ENCODE results near the gene WDR4. TPM values are rescaled to one million over a fixed set of nuclear protein-coding genes. Genes with fewer than 3 reads are reported as not detected.

WDR4 gene
- total and polyA plus RNA-seq, 2 experiments from 2014 or later = 22.5 to 50.2 TPM

DNA sequence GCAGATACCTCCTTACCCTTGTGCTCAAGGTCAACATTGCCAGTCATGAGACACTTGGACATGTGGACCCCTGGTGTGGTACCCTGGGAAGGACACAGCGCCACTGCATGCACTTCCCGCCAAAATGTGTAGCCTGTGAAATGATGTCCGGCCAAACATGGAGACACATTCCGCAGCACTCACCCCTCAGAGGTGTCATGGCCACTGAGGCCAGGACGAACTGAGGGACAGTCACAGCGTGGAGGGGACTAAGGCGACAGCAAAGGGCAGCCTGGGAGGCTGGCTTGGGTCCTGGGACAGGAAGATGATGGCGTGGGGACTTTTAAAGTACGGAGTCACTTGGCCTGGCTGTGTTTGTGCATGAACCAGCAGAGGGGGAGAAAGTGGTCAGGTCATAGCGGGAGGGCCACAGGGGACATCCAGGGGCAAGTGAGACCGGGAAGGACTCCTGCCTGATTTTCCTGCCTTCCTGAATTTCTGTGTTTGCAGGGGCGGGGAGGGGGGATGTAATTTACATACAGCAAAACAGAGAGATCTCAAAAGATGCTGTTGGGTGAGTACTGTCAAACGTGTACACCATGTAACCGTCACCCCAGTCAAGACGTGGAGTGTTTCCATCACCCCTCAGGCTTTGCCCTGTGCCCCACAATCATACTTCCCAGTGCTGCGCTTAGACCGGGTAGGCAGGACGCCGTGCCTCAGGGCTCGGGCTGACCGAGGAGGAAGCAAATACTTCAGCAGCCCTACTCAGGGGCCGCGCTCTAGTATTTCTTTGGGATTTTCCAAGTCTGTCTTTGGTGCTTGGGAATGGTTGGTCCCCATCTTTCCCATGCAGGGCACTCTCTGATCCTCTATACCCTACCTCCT, 45.2 kb downstream of the WDR4 start:
- H3K4me3 ChIP-seq = no peak overlapping the region
- H3K4me2 ChIP-seq = no peak overlapping the region
- no peak overlapping the region for H3K27ac ChIP-seq (ENCODE audit: low read depth)
- peaks cover 61% of the 10 kb centered on the region for H3K27me3 Mint-ChIP-seq (ENCODE audit: insufficient read depth, low read depth, poor library complexity)
- no peak for DNase-seq (ENCODE audit: low spot score)
- no peaks in the 10 kb centered on the region for H3K36me3 ChIP-seq (ENCODE audit: insufficient read depth)
- H3K9me3 Mint-ChIP-seq = peaks cover 13% of the 10 kb centered on the region; the same call in 2 of the 3 replicates
- H3K27ac Mint-ChIP-seq = no peak overlapping the region
- H3K27me3 ChIP-seq (ENCODE audit: insufficient read depth) = peaks cover 14% of the 10 kb centered on the region
- ATAC-seq = no peak
- H3K4me3 Mint-ChIP-seq = no peak overlapping the region; the same call in 2 of the 3 replicates
- H3K4me1 ChIP-seq (ENCODE audit: insufficient read depth) = peaks cover 4% of the 10 kb centered on the region
- H4K20me1 ChIP-seq (replicated peaks; ENCODE audit: insufficient read depth) = peaks cover 3% of the 10 kb centered on the region
- peaks cover 47% of the 10 kb centered on the region for H3F3A ChIP-seq (replicated peaks; ENCODE audit: low read depth)
- no peak; the same call in 1 of the 2 replicates for TF ChIP-seq POLR2AphosphoS5 (IDR thresholded peaks at IDR 0.05; ENCODE audit: low read depth)
- TF ChIP-seq JUNB (IDR thresholded peaks at IDR 0.05; ENCODE audit: unreplicated experiment) = no peak
- TF ChIP-seq ZNF462 (CRISPR knock-in tag; IDR thresholded peaks at IDR 0.05) = no peak
- no peak for TF ChIP-seq CTCF (conservative IDR thresholded peaks at IDR 0.05; ENCODE audit: low read depth in 2 of 2)
- TF ChIP-seq, protein P1, sequence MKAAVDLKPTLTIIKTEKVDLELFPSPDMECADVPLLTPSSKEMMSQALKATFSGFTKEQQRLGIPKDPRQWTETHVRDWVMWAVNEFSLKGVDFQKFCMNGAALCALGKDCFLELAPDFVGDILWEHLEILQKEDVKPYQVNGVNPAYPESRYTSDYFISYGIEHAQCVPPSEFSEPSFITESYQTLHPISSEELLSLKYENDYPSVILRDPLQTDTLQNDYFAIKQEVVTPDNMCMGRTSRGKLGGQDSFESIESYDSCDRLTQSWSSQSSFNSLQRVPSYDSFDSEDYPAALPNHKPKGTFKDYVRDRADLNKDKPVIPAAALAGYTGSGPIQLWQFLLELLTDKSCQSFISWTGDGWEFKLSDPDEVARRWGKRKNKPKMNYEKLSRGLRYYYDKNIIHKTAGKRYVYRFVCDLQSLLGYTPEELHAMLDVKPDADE (IDR thresholded peaks at IDR 0.05) = no peak
- no peaks in the 10 kb centered on the region for H3K79me2 ChIP-seq (replicated peaks; ENCODE audit: insufficient read depth)
- H3K4me1 Mint-ChIP-seq = peaks cover 16% of the 10 kb centered on the region
- H2AFZ ChIP-seq = no peak overlapping the region
- H3K9me2 ChIP-seq (ENCODE audit: insufficient read depth) = 0 out of 2 replicates have a peak, but pooled peaks cover 5% of the 10 kb centered on the region
- H3K36me3 Mint-ChIP-seq (ENCODE audit: low read depth) = peaks cover 25% of the 10 kb centered on the region

Data from GM23338 (cell line).